ENCODE measurements around the gene CHTF18.

The CHTF18 gene

DNA sequence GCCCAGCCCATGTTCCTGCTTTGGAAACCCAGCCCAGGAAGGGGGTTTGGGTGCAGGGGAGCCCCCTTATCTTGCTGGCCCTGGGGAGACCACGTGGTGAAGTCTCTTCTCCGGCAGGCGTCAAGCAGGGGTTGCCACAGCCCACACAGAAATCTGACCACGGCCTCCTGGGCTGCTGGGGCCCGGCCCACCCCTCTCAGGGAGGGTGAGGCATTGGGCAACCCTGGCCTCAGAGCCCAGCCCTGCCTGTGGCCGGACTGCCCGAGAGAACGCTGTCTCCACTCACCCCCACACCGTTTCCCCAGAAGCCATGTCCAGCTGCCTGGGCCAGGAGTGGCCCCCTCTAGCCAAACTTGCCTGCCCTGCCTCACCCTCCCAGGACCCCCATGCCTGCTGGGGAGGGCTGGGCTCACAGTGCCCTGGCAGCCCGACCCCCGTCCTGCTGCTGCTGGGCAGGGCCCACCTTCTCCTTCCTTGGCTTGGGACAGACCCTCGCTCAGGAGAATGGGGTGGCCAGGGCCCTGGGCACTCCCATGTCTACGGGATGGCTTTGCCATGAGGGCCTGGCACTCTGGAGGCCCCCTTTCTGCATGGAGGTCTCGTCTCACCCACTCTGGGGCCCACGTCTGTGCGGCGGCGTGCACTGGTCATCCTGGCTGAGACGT is 6.9 kb upstream of the CHTF18 start:
- no peak for DNase-seq (ENCODE audit: extremely low read depth, insufficient read length)
- H3K27me3 ChIP-seq (replicated peaks; ENCODE audit: control insufficient read depth, insufficient read depth, low read length): no peaks in the 10 kb centered on the region
- TF ChIP-seq, protein P1, sequence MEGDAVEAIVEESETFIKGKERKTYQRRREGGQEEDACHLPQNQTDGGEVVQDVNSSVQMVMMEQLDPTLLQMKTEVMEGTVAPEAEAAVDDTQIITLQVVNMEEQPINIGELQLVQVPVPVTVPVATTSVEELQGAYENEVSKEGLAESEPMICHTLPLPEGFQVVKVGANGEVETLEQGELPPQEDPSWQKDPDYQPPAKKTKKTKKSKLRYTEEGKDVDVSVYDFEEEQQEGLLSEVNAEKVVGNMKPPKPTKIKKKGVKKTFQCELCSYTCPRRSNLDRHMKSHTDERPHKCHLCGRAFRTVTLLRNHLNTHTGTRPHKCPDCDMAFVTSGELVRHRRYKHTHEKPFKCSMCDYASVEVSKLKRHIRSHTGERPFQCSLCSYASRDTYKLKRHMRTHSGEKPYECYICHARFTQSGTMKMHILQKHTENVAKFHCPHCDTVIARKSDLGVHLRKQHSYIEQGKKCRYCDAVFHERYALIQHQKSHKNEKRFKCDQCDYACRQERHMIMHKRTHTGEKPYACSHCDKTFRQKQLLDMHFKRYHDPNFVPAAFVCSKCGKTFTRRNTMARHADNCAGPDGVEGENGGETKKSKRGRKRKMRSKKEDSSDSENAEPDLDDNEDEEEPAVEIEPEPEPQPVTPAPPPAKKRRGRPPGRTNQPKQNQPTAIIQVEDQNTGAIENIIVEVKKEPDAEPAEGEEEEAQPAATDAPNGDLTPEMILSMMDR (IDR thresholded peaks at IDR 0.05; ENCODE audit: insufficient read depth, low read length, poor library complexity, severe bottlenecking): no peak
- H3K4me3 ChIP-seq (replicated peaks; ENCODE audit: low read depth, low read length): no peak overlapping the region
- H3K36me3 ChIP-seq (ENCODE audit: control insufficient read depth, insufficient read depth, low read length): peaks cover 10% of the 10 kb centered on the region

DNA sequence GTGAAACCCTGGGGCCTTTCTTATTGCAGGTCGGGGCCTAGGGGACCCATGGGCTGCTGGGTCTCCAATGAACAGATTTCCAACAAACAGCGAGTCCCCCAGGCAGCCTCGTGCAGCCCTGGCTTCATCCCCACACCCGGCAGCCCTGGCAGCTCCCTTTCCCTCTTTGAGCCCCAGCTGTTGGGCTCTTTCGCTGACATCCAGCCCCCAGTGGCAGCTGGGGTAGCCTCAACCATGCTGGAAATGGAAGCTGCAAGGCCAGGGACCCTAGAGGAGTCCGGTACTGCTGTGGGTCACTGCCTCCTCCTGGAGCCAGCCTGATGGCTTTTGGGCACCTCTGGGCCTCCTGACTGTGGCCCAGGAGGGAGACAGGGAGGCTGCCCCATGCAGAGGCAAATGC is 6.2 kb upstream of the CHTF18 start:
- Histone ChIP-seq H3K4me3 (replicated peaks; ENCODE audit: low read depth, low read length) (no peak overlapping the region), H3K36me3 (ENCODE audit: control insufficient read depth, insufficient read depth, low read length) (peaks cover 11% of the 10 kb centered on the region), H3K27me3 (replicated peaks; ENCODE audit: control insufficient read depth, insufficient read depth, low read length) (no peaks in the 10 kb centered on the region)
- DNase-seq (ENCODE audit: extremely low read depth, insufficient read length): no peak
- TF ChIP-seq, protein P1 (IDR thresholded peaks at IDR 0.05; ENCODE audit: insufficient read depth, low read length, poor library complexity, severe bottlenecking): no peak

DNA sequence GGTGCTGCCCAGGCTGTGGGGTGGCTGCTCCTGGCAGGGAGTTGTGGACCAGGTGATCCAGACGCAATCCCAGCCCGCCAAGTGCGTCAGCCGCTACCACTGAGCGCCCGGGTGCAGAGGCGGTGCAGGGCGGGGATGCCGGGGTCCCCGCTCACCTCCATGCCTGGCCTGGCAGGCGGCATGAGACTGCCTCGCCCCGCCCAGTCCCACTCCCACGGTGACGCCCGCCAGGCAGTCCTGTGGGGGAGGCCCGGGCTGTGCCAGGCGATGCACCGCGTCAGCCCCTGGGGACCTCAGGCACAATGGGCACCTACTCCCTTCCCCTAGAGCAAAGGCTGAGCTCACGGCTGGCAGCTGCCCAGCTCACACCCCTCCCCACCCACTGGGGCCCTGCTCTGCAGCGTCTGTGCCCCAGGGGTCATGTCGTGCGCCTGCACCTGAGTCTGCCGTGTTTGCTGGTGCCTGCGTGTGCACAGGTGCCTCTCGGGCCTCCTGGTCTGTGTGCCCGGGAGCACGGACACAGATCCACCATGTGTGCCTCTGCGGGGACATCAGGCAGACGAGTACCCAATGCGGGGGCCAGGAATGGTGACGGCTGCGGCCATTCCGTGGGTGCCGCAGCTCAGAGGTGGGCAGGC is 5.5 kb upstream of the CHTF18 start:
- TF ChIP-seq, protein P1 (IDR thresholded peaks at IDR 0.05; ENCODE audit: insufficient read depth, low read length, poor library complexity, severe bottlenecking): no peak
- H3K4me3 ChIP-seq (replicated peaks; ENCODE audit: low read depth, low read length): no peak overlapping the region
- no peak for DNase-seq (ENCODE audit: extremely low read depth, insufficient read length)
- H3K36me3 ChIP-seq (ENCODE audit: control insufficient read depth, insufficient read depth, low read length): peaks cover 11% of the 10 kb centered on the region
- no peaks in the 10 kb centered on the region for H3K27me3 ChIP-seq (replicated peaks; ENCODE audit: control insufficient read depth, insufficient read depth, low read length)

- no peak for DNase-seq (ENCODE audit: extremely low read depth, insufficient read length)
- Histone ChIP-seq H3K4me3 (replicated peaks; ENCODE audit: low read depth, low read length) (no peak overlapping the region), H3K27me3 (replicated peaks; ENCODE audit: control insufficient read depth, insufficient read depth, low read length) (no peaks in the 10 kb centered on the region), H3K36me3 (ENCODE audit: control insufficient read depth, insufficient read depth, low read length) (peaks cover 11% of the 10 kb centered on the region)
- TF ChIP-seq, protein P1 (IDR thresholded peaks at IDR 0.05; ENCODE audit: insufficient read depth, low read length, poor library complexity, severe bottlenecking): no peak
Observed at GRCh38 chr16:783404-784161, 4.8 kb upstream of the CHTF18 start.

DNA sequence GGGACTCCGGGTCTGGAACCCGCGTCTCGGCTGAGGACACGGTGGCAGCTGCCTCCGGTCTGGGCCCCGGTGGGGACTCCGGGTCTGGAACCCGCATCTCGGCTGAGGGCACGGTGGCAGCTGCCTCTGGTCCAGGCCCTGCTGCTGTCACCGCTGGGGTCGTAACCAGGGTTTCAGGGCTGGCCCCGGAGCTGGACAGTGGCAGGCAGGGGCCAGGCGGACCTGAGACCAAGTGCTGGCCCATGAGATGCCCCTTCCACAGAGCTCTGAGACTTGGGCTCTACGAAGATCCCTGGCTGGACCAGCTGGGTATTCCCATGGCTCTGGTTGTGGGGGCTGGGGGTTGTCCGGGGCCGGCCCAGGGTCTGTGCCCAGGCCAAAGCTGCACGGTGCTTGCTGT is 4.0 kb upstream of the CHTF18 start:
- peaks cover 11% of the 10 kb centered on the region for H3K36me3 ChIP-seq (ENCODE audit: control insufficient read depth, insufficient read depth, low read length)
- DNase-seq (ENCODE audit: extremely low read depth, insufficient read length): no peak
- no peak overlapping the region for H3K4me3 ChIP-seq (replicated peaks; ENCODE audit: low read depth, low read length)
- no peaks in the 10 kb centered on the region for H3K27me3 ChIP-seq (replicated peaks; ENCODE audit: control insufficient read depth, insufficient read depth, low read length)
- TF ChIP-seq, protein P1 (IDR thresholded peaks at IDR 0.05; ENCODE audit: insufficient read depth, low read length, poor library complexity, severe bottlenecking): no peak
